Measurements from ENCODE around the gene ST6GALNAC6. TPM values are rescaled to one million over a fixed set of nuclear protein-coding genes. Genes with fewer than 3 reads are reported as not detected.

Gene ST6GALNAC6, protein sequence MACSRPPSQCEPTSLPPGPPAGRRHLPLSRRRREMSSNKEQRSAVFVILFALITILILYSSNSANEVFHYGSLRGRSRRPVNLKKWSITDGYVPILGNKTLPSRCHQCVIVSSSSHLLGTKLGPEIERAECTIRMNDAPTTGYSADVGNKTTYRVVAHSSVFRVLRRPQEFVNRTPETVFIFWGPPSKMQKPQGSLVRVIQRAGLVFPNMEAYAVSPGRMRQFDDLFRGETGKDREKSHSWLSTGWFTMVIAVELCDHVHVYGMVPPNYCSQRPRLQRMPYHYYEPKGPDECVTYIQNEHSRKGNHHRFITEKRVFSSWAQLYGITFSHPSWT
- 45.4 and 49.1 TPM in 2 replicates for total RNA-seq

DNA sequence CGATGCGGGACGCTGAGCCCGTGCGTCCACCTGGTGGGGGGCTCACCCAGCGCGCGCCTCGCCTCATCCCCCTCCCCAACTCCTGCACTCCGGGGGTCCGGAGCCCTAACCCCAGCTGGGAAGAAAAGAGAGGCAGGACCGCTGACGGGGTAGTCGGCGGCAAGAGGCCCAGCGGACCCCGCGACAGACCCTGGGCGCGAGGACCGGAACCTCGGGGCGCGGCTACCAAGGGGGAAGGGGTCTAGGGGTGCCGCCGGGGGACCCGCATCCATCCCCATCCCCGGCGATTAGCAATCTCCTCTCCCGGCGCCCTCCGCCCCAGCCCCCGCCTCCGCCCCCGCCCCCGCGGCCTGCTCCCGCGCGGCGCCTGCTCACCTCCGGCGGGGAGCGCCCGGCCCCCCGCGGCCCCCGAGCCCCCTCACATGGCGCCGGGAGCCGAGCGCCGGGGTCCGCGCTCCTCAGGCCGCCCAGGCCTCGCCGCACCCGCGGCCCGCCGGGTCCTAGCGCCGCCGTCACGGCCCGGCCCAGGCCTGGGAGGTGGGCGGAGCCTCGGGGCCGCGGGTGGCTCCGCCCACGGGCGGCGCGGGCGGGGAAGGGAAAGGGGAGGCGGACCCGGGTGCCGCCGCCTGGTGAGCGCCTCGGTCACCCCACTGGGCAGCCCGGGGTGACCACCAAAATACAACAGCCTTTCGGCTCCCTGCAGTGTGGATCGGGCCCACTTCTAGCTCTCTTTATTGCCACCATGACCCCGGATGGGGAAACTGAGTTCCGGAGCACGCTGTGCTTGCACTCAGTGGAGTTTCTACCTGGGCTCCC is at the start of gene ST6GALNAC6:
Gene ST6GALNAC6 (minus strand): TSS at position 476 of the 816 bp plus-strand sequence. CDS start 1,622 bp downstream, outside the sequence.

DNA sequence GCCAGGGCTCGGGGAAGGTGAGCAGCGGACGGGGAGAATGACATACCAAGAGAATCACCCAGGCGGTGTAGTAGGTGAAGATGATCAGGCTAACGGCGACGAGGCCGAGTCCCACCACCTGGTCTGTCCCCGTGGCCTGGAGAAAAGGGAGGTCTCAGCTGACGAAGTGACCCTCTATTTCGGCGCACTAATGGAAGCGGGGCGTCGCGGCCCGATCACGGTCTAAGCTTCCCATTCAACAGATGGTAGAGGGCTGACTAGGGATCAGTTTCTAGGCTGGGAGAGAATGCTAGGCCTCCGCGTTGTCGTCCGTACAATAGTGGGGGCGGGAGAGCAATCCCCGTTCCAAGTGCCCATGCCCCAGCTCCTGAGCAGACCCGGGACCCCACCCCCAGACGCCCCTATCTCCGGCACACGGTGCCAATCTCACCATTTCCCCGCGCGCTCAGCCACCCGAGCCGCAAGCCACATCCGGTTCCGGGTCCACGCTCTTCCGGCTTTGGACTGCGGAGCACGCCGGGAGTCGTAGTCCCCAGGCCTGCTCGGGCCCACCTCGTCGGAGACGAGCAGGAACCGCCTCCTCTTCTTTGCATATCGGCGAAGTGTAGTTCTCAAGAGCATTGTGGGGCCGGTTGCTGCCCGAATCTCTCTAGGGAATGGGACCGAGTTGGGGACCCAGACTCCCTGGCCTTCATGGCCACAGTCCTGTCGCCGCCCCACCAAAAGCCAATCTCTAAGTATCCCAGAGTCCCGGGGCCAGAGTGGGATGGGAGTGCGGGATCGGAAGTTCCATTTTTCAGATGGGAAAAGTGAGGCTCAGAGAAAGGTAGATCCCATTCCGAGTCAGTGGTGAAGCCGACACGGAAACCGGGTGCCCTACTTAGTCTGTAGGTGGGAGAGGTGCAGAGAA is 38.2 kb upstream of the ST6GALNAC6 start, which contains the start of gene DPM2:
Gene DPM2 (minus strand): TSS at position 467 of the 910 bp plus-strand sequence. CDS start 34 bp downstream, at position 433.

DNA sequence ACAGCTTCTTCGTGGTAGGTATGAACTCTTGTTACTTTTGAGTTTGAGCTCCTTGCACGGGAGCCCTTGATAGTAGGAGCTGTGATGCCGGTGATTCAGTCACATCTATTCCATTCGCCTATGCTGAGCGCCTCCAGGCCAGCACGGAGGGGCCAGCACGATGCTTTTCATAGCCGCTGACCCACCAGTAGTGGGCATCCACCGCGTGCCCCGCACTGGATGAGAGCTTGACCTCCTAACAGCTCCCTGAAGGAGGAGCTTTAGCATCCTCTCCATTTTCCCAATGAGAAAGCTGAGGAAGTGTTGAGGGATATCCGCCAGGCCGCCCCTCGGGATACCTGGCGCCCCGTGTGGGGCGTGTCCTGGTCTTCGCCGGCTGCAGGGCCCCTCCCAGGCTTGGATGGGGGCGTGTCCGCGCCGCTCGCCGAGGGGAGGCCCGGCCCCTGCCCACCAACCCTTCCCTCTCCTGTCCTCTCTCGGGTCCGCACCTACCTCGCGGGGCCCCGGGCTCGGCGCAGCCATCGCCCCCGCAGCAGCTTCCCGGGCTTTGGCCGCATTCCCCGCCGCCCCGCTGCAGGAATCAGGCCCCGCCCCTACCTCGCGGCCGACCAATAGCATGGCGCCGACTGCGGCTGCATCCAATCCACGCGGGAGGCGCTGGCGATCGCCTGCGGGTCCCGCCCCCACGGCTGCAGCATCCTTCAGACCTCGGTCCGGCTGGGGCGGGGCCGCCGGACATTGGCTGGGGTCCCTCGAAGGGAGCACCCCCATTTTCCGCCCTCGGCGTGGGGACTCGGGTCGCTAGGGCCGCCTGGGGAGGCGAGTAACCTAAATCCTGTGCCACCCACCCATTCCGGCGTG is 31.1 kb upstream of the ST6GALNAC6 start, which contains the start of gene PIP5KL1:
Gene PIP5KL1 (minus strand): TSS at position 547 of the 861 bp plus-strand sequence. CDS start 25 bp downstream, at position 522.

DNA sequence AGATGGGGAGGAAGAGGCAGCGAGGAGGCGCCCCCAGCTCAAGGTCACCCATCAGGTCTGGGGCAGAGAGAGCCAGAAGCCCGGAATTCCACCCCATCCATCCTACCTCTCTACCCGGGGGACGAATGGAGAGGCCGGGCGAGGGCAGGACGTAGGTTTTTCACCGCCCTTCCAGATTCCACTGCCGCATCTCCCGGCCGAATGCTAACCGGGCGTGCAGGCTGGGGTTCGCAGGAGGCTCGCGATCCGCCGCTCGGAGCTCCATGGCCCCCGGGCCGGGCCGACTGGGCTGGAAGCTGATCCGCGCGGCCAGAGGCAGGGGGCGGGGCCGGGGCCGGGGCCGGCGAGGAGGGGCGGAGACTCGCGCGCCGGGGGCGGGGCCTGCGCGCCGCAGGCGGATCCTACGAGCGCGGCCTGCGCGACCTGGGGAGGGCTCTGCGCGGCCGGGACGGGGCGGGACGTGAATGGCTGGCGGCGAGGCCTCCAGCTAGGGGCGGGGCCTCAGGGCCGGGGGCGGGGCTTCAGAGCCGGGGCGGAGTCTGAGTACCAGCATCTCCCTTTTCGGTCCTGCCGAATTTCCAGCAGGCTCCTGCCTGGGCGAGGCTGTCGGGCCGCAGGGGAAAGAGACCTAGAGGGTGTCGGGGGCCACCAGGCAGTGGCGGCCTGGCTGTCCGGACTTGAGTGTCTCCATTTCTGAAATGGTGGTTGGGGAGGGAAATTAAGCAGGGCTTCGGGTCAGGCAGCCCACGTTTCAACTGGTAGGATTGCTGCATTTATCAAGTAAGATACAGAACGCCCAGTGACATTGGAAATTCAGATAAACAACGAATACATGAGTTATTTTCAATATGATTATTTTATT is 17.5 kb upstream of the ST6GALNAC6 start, which contains the start of gene ST6GALNAC4:
Gene ST6GALNAC4 (minus strand): TSS at position 322 of the 862 bp plus-strand sequence. CDS start 622 bp downstream, outside the sequence.

DNA sequence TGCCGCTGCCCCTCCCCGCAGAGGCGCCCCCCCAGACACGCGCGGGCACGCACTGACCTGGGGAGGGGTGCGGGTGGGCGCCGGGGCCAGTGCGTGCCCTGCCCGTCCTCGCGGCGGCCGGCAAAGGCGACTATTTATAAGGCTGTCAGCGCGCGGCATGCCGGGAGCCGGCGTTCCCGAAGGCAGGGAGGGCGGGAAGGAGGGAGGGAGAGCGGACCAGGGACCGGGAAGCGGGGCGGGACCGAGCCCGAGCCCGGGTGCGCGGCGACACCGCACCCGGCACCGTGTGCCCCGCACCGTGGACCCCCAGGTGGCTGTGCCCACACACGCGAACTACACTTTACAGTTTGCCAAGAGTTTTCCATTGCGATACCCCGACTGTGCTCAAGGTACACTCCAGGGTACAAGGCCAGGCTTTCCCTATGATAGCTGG is 21.8 kb downstream of the ST6GALNAC6 start, which contains the start of gene AK1:
Gene AK1 (minus strand): TSS at position 110 of the 433 bp plus-strand sequence. CDS start 3,058 bp downstream, outside the sequence.

GRCh38 chr9:127854184-127854806 is 45.1 kb downstream of the ST6GALNAC6 start, which contains the start of gene ENG:
Gene ENG (minus strand): TSS chr9:127854658. CDS start chr9:127854355, 303 bp downstream.

Other genes starting within 250 kb of the ST6GALNAC6 start
- gene CFAP157, start 192.6 kb downstream of the ST6GALNAC6 start, total RNA-seq = not detected in 2 replicates
- 28.9 and 36.0 TPM in 2 replicates for gene PTRH1, start 183.9 kb downstream of the ST6GALNAC6 start, total RNA-seq
- under 0.01 TPM in 1 of 2 replicates, not detected in the other for gene TTC16, start 183.5 kb downstream of the ST6GALNAC6 start, total RNA-seq
- gene TOR2A, start 164.3 kb downstream of the ST6GALNAC6 start, total RNA-seq = 10.1 and 13.6 TPM in 2 replicates
- under 0.01 TPM in 1 of 2 replicates, not detected in the other for gene SH2D3C, start 120.9 kb downstream of the ST6GALNAC6 start, total RNA-seq
- gene CDK9, start 113.6 kb downstream of the ST6GALNAC6 start, total RNA-seq = 17.8 and 23.2 TPM in 2 replicates
- gene FPGS, start 96.7 kb downstream of the ST6GALNAC6 start, total RNA-seq = 59.8 and 65.4 TPM in 2 replicates
- gene ENG, start 44.9 kb downstream of the ST6GALNAC6 start, total RNA-seq = 47.2 and 48.9 TPM in 2 replicates
- 73.0 and 87.0 TPM in 2 replicates for gene AK1, start 21.9 kb downstream of the ST6GALNAC6 start, total RNA-seq
- gene ST6GALNAC4, start 17.4 kb upstream of the ST6GALNAC6 start, total RNA-seq = 32.6 and 41.0 TPM in 2 replicates
- 2.1 and 4.0 TPM in 2 replicates for gene PIP5KL1, start 31.2 kb upstream of the ST6GALNAC6 start, total RNA-seq
- gene DPM2, start 38.3 kb upstream of the ST6GALNAC6 start, total RNA-seq = 30.9 and 38.5 TPM in 2 replicates
- gene EEIG1, start 81.4 kb upstream of the ST6GALNAC6 start, total RNA-seq = 3.0 and 4.2 TPM in 2 replicates
- 9.2 and 10.3 TPM in 2 replicates for gene NAIF1, start 167.7 kb upstream of the ST6GALNAC6 start, total RNA-seq
- 11.1 and 11.4 TPM in 2 replicates for gene SLC25A25, start 168.6 kb upstream of the ST6GALNAC6 start, total RNA-seq
- 63.5 and 70.3 TPM in 2 replicates for gene PTGES2, start 228.1 kb upstream of the ST6GALNAC6 start, total RNA-seq
- gene LCN2, start 249.8 kb upstream of the ST6GALNAC6 start, total RNA-seq = not detected in 2 replicates

Data from bronchus fibroblast of lung (primary cell).